NOMO-1 (cell line): ENCODE data around the gene LIPG.

ENCODE experiments used
- DNase-seq, 2 experiments: peaks; one replicate each; lab custom pipeline; 2025; ENCODE audit not compliant: unreplicated experiment in 2 of 2; lab: John Stamatoyannopoulos, UW

The LIPG gene

GRCh38 chr18:49546278-49546677, 15.6 kb upstream of the LIPG start:
- no peak for DNase-seq

GRCh38 chr18:49546719-49547273, 15.1 kb upstream of the LIPG start:
- DNase-seq: no peak

GRCh38 chr18:49547701-49548100, 14.2 kb upstream of the LIPG start:
- DNase-seq: peak; percentile 38 to 55

GRCh38 chr18:49548229-49548636, 13.6 kb upstream of the LIPG start:
- DNase-seq: peak in 1 of 2 experiments; percentile 24

GRCh38 chr18:49550621-49551339, 11.1 kb upstream of the LIPG start:
- DNase-seq: no peak

GRCh38 chr18:49553003-49553402, 8.9 kb upstream of the LIPG start:
- no peak for DNase-seq

GRCh38 chr18:49555641-49556040, 6.2 kb upstream of the LIPG start:
- DNase-seq: no peak

- no peak for DNase-seq
These were observed 3.5 kb upstream of the LIPG start for GRCh38 chr18:49558356-49558755.

- peak in 1 of 2 experiments; percentile 59 for DNase-seq
These were observed 2.4 kb upstream of the LIPG start for GRCh38 chr18:49559326-49559931.

- no peak for DNase-seq
These were observed 1.6 kb upstream of the LIPG start for GRCh38 chr18:49560277-49560623.

GRCh38 chr18:49560624-49561288, 1.1 kb upstream of the LIPG start:
- no peak for DNase-seq

GRCh38 chr18:49562481-49563129, 748 bp downstream of the LIPG start:
- DNase-seq: no peak

GRCh38 chr18:49563130-49563540, 1.3 kb downstream of the LIPG start:
- peak; percentile 32 to 42 for DNase-seq

- no peak for DNase-seq
These were observed 2.1 kb downstream of the LIPG start for GRCh38 chr18:49563701-49564517.

GRCh38 chr18:49564518-49564834, 2.6 kb downstream of the LIPG start:
- DNase-seq: no peak

- DNase-seq: no peak
These were observed 3.2 kb downstream of the LIPG start for GRCh38 chr18:49565101-49565500.

GRCh38 chr18:49565612-49566011, 3.8 kb downstream of the LIPG start:
- no peak for DNase-seq

GRCh38 chr18:49566217-49566770, 4.4 kb downstream of the LIPG start:
- no peak for DNase-seq

GRCh38 chr18:49566985-49567384, 5.1 kb downstream of the LIPG start:
- no peak for DNase-seq

GRCh38 chr18:49569724-49570123, 7.9 kb downstream of the LIPG start:
- DNase-seq: no peak
